GM12891 (cell line): Measurements from ENCODE around the gene CYP24A1.

Experiments
- PAX5 ChIP-seq: IDR thresholded peaks from 2 replicates; pipeline ENCODE4 v1.6.1; 2011; ENCODE audit warnings: low read length, moderate library complexity, mild to moderate bottlenecking; ENCODE audit not compliant: insufficient read depth, severe bottlenecking
- POLR2A ChIP-seq: IDR thresholded peaks from 2 replicates; pipeline ENCODE4 v1.6.1; 2011; ENCODE audit warnings: low read depth, low read length, control low read depth
- POLR2AphosphoS5 ChIP-seq: IDR thresholded peaks from 2 replicates; pipeline ENCODE4 v1.6.1; 2011; ENCODE audit warnings: low read depth, low read length, control low read depth
- POU2F2 ChIP-seq: IDR thresholded peaks from 2 replicates; pipeline ENCODE4 v1.6.1; 2011; ENCODE audit warnings: low read depth, mild to moderate bottlenecking, control low read depth, low read length, moderate library complexity
- SPI1 ChIP-seq: IDR thresholded peaks from 2 replicates; pipeline ENCODE4 v1.6.1; 2011; ENCODE audit warnings: low read depth, low read length, control low read depth
- TAF1 ChIP-seq: IDR thresholded peaks from 2 replicates; pipeline ENCODE4 v1.6.1; 2011; ENCODE audit warnings: low read depth, low read length, control low read depth

DNA sequence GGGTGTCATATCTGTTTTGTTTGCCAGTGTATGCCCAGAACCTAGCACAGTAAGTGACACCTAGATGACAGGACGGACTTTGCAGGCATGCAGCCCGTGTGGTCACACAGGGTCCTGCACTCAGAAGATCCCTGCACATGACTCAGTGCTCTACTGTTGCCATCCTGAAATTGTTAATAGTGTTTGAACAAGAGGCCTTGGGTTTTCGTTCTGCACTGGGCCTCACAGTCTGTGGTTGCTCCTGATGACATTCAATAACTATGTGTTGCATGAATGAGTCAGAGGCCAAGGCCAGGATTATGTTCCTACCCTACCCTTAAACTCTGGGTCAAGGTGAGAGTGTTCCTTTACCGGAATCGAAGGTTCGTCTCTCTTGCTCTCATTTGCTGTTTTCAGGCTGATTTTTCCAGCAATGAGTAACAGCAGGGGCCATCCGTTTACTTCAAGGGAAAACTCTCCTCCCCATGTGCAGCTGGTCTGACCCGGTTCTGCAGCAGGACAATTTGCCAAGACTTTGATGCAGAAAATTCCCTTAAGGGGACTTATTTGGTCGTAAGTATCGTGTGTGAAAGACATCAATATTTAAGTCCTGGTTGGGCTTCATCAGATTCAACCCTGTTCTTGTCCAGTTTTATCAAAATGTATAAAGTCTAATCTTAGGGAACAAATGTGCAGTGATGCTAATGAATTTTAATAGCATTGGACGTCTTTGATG, 21.1 kb upstream of the CYP24A1 start:
- TF ChIP-seq POLR2AphosphoS5 (no peak), POLR2A (no peak), TAF1 (no peak), SPI1 (no peak), POU2F2 (no peak), PAX5 (no peak)
